Mesenchymal stem cell (in vitro differentiated cells and primary cell): ENCODE measurements around the gene TUBD1. TPM values are rescaled to one million over a fixed set of nuclear protein-coding genes. Genes with fewer than 3 reads are reported as not detected.

ENCODE experiments used
- DNase-seq: peaks from one replicate; pipeline ENCODE4 v3.0.0-alpha.2; 2013
- H2AFZ ChIP-seq: one replicate; pipeline ENCODE4 v1.6.1; 2013; ENCODE audit warnings: low read depth, mild to moderate bottlenecking, control low read depth, inconsistent platforms, low read length, moderate library complexity
- H2AK5ac ChIP-seq: 2 replicates; pipeline ENCODE4 v1.6.1; 2013; ENCODE audit warnings: low read length, moderate library complexity, mild to moderate bottlenecking, inconsistent platforms; ENCODE audit not compliant: severe bottlenecking
- H2BK120ac ChIP-seq: one replicate; pipeline ENCODE4 v1.6.1; 2013; ENCODE audit warnings: low read depth, mild to moderate bottlenecking, inconsistent platforms, low read length, moderate library complexity
- H2BK12ac ChIP-seq, 2 experiments: one replicate each; pipeline ENCODE4 v1.6.1; 2013; ENCODE audit warnings: inconsistent platforms in 2 of 2, low read length in 2 of 2, mild to moderate bottlenecking in 2 of 2, moderate library complexity in 2 of 2, control low read depth in 1 of 2
- H2BK15ac ChIP-seq: one replicate; pipeline ENCODE4 v1.6.1; 2013; ENCODE audit warnings: mild to moderate bottlenecking, low read depth, inconsistent platforms; ENCODE audit not compliant: poor library complexity, severe bottlenecking
- H2BK5ac ChIP-seq: 2 replicates; pipeline ENCODE4 v1.6.1; 2013; ENCODE audit warnings: low read depth, mild to moderate bottlenecking, low read length, control low read depth, inconsistent platforms; ENCODE audit not compliant: poor library complexity, severe bottlenecking
- H3K14ac ChIP-seq, 2 experiments: one replicate each; pipeline ENCODE4 v1.6.1; 2013; ENCODE audit warnings: inconsistent platforms in 2 of 2, low read length in 2 of 2, control low read depth in 1 of 2, mild to moderate bottlenecking in 1 of 2, moderate library complexity in 1 of 2
- H3K18ac ChIP-seq, 2 experiments: one replicate each; pipeline ENCODE4 v1.6.1; 2013; ENCODE audit warnings: inconsistent platforms in 2 of 2, low read length in 2 of 2, control low read depth in 1 of 2, low read depth in 1 of 2, mild to moderate bottlenecking in 1 of 2
- H3K23ac ChIP-seq, 2 experiments: one replicate each; pipeline ENCODE4 v1.6.1; 2013; ENCODE audit warnings: inconsistent platforms in 2 of 2, low read length in 2 of 2, mild to moderate bottlenecking in 2 of 2, moderate library complexity in 2 of 2, control low read depth in 1 of 2
- H3K27ac ChIP-seq: 2 replicates; pipeline ENCODE4 v1.5.1; 2013; ENCODE audit warnings: mild to moderate bottlenecking, moderate library complexity, low read length, control low read depth, inconsistent platforms; ENCODE audit not compliant: poor library complexity, severe bottlenecking
- H3K27me3 ChIP-seq, 2 experiments: 2 replicates each; pipeline versions ENCODE4 v1.6.1 to v1.7.0; 2013; ENCODE audit warnings: low read length in 2 of 2, mild to moderate bottlenecking in 2 of 2, moderate library complexity in 2 of 2, control low read depth in 1 of 2, inconsistent platforms in 1 of 2; ENCODE audit not compliant: control insufficient read depth in 1 of 2, insufficient read depth in 1 of 2
- H3K36me3 ChIP-seq, 2 experiments: 2 replicates each; pipeline versions ENCODE4 v1.6.1 to v1.7.0; 2013; ENCODE audit warnings: low read length in 2 of 2, control low read depth in 1 of 2, inconsistent platforms in 1 of 2, low read depth in 1 of 2, mild to moderate bottlenecking in 1 of 2; ENCODE audit not compliant: insufficient read depth in 2 of 2, control insufficient read depth in 1 of 2
- H3K4ac ChIP-seq, 2 experiments: one replicate each; pipeline ENCODE4 v1.6.1; 2013; ENCODE audit warnings: inconsistent platforms in 2 of 2, low read length in 2 of 2, mild to moderate bottlenecking in 2 of 2, moderate library complexity in 2 of 2, control low read depth in 1 of 2, low read depth in 1 of 2
- H3K4me1 ChIP-seq: 2 replicates; pipeline ENCODE4 v1.6.1; 2013; ENCODE audit warnings: low read depth, low read length, control low read depth; ENCODE audit not compliant: control insufficient read depth, insufficient read depth
- H3K4me2 ChIP-seq: 2 replicates; pipeline ENCODE4 v1.6.1; 2013; ENCODE audit warnings: low read length, mild to moderate bottlenecking, inconsistent platforms; ENCODE audit not compliant: poor library complexity, severe bottlenecking
- H3K4me3 ChIP-seq, 2 experiments: 2 replicates each; pipeline versions ENCODE4 v1.5.1 to v1.7.0; 2013; ENCODE audit warnings: low read length in 2 of 2, mild to moderate bottlenecking in 2 of 2, control low read depth in 1 of 2, low read depth in 1 of 2; ENCODE audit not compliant: insufficient read depth in 1 of 2
- H3K79me1 ChIP-seq: replicated peaks from 2 replicates; pipeline ENCODE4 v1.6.1; 2013; ENCODE audit warnings: mild to moderate bottlenecking, control low read depth, low read length, inconsistent platforms; ENCODE audit not compliant: poor library complexity, severe bottlenecking
- H3K9ac ChIP-seq: 2 replicates; pipeline ENCODE4 v1.7.0; 2013; ENCODE audit warnings: mild to moderate bottlenecking, low read length, moderate library complexity
- H3K9me3 ChIP-seq: 2 replicates; pipeline ENCODE4 v1.7.0; 2013; ENCODE audit warnings: mild to moderate bottlenecking, low read length; ENCODE audit not compliant: control insufficient read depth
- H4K8ac ChIP-seq: one replicate; pipeline ENCODE4 v1.6.1; 2013; ENCODE audit warnings: inconsistent platforms, mild to moderate bottlenecking, low read length, moderate library complexity
- H4K91ac ChIP-seq: one replicate; pipeline ENCODE4 v1.6.1; 2013; ENCODE audit warnings: mild to moderate bottlenecking, low read length, inconsistent platforms
- WGBS: methylation state at CpG from one replicate; pipeline ENCODE4 v1.1.7; 2013; ENCODE audit warnings: mixed read lengths; 5-methylcytosine and 5-hydroxymethylcytosine counted together
- small RNA-seq: library from polyadenylated mRNA; stranded (forward); fragments of <200 nt; extraction: miRNeasy Mini kit (QIAGEN cat#:217004); gene quantifications from one replicate; pipeline ENCODE3, GENCODE V24; 2013; ENCODE audit warnings: low read depth

TUBD1 gene

GRCh38 chr17:59811209-59811608 lies 81.5 kb downstream of the TUBD1 start:
- peak overlapping the region in 1 of 2 experiments; percentile 23 for H2BK12ac ChIP-seq
- H2BK120ac ChIP-seq: no peak overlapping the region
- WGBS: 95% methylated on average over 1 of the region's 1 CpG
- H3K79me1 ChIP-seq: peaks cover 3% of the 10 kb centered on the region
- no peak overlapping the region for H3K4me2 ChIP-seq
- no peak for DNase-seq
- no peak overlapping the region for H3K4ac ChIP-seq
- no peak overlapping the region for H3K27ac ChIP-seq
- H2AFZ ChIP-seq: no peak overlapping the region
- no peaks in the 10 kb centered on the region for H3K27me3 ChIP-seq
- no peak overlapping the region for H3K9ac ChIP-seq
- no peak overlapping the region for H3K14ac ChIP-seq
- no peak overlapping the region for H3K23ac ChIP-seq
- H2BK5ac ChIP-seq: no peak overlapping the region
- H3K9me3 ChIP-seq: no peaks in the 10 kb centered on the region
- H3K18ac ChIP-seq: peak overlapping the region; percentile 61 to 62
- H3K4me3 ChIP-seq: no peak overlapping the region
- peaks cover 4% of the 10 kb centered on the region for H3K4me1 ChIP-seq
- H2AK5ac ChIP-seq: peak overlapping the region; percentile 53
- no peak overlapping the region for H2BK15ac ChIP-seq
- peaks cover 2 to 24% of the 10 kb centered on the region in 2 experiments for H3K36me3 ChIP-seq
- no peak overlapping the region for H4K91ac ChIP-seq
- peak overlapping the region; percentile 64 for H4K8ac ChIP-seq

DNA sequence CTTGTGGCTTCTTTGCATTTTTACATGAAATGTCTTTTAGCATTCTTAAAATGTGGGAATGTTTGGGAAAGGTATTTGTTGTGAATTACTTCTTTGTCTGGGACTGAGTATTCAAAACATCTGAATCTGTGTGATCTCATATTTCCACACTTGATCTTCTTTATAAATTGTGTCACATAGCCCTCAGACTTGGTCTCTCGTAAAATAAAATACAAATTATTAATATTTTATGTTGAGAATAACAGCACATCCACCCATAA lies 81.9 kb downstream of the TUBD1 start:
- Histone ChIP-seq H3K4me2 (no peak overlapping the region), H3K9ac (peak overlapping the region; percentile 60), H3K14ac (no peak overlapping the region), H2AFZ (no peak overlapping the region), H3K4me3 (no peak overlapping the region), H4K8ac (no peak overlapping the region), H2BK12ac (no peak overlapping the region), H3K4me1 (peaks cover 4% of the 10 kb centered on the region), H3K27ac (no peak overlapping the region), H3K79me1 (peaks cover 3% of the 10 kb centered on the region), H2AK5ac (no peak overlapping the region), H2BK5ac (no peak overlapping the region), H4K91ac (no peak overlapping the region), H3K27me3 (no peaks in the 10 kb centered on the region), H3K23ac (no peak overlapping the region), H3K4ac (no peak overlapping the region), H2BK120ac (no peak overlapping the region), H2BK15ac (no peak overlapping the region), H3K36me3 (peaks cover 2 to 24% of the 10 kb centered on the region in 2 experiments), H3K9me3 (no peaks in the 10 kb centered on the region), H3K18ac (no peak overlapping the region)
- DNase-seq: no peak
- no CpG with 5 or more reads among the region's 1 CpG for WGBS

Small RNA genes lying within 50 kb of the gene (small RNA-seq; reads per million reads assigned to genes)
- gene RNU6-450P (not detected), gene RPS29P21 (not detected)
